A549 treated with CORT108297 at 1 μM for 4 hours (cell line): ENCODE measurements around the gene COL6A5. TPM values are rescaled to one million over a fixed set of nuclear protein-coding genes. Genes with fewer than 3 reads are reported as not detected.

Experiments used
- total RNA-seq: library from RNA; stranded (reverse); fragments of 200-300 nt; extraction: Qiagen RNA extraction; gene quantifications from 5 replicates; pipeline ENCODE4 v1.2.3, GENCODE V29; 2022

COL6A5 gene
- not detected in 5 replicates for total RNA-seq

GRCh38 chr3:130345487-130346079 lies at the start of gene COL6A5:
Gene COL6A5, plus strand, starts transcription at chr3:130345672. Its CDS starts 27,967 bp downstream, at chr3:130373639.

GRCh38 chr3:130516645-130517512 lies 171.4 kb downstream of the COL6A5 start, which contains the start of gene COL6A6:
Gene COL6A6, plus strand, starts transcription at chr3:130517177. Its CDS starts 43,188 bp downstream, at chr3:130560365.

Other genes with a start within 250 kb of the COL6A5 start
- gene COL6A6, start 171.5 kb downstream of the COL6A5 start, total RNA-seq = not detected in 5 replicates